A172 (cell line): ENCODE data around the gene DSC1. TPM values are rescaled to one million over a fixed set of nuclear protein-coding genes. Genes with fewer than 3 reads are reported as not detected.

Experiments
- DNase-seq: peaks from one replicate; pipeline ENCODE4 v3.0.0-alpha.2; 2015; ENCODE audit warnings: low spot score
- total RNA-seq: library from RNA; depleted of rRNA; stranded (reverse); fragments of >200 nt; shearing (Covaris generic); gene quantifications from 2 replicates; pipeline ENCODE4 v1.2.3, GENCODE V29; 2014; rRNA removed

Gene DSC1
- total RNA-seq, 1 experiment from 2014 or later: not detected

- no peak for DNase-seq
These were observed 59.2 kb downstream of the DSC1 start for GRCh38 chr18:31103423-31103822.

DNA sequence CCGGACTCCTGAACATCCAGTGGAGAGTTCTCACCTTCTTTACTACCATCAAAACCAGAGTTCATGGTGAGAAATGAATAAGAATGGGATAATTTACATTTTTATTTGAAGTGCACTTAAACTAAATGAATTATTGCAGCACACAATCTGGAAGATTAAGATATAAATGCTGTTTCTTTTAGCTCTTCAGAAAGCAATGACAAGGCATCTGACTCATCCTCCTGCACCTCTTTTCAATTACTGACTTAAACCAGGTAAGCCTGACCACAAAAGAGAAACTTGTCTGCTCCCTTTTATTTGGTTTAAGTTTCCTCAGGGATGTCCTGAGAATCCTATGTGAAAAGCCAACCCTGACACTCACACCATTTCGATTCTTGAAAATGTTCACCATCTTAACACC, 59.7 kb downstream of the DSC1 start:
- DNase-seq: no peak

- DNase-seq: no peak
These were observed 60.5 kb downstream of the DSC1 start, which contains the start of gene DSC2 for GRCh38 chr18:31102025-31102684. Gene DSC2 (minus strand): TSS chr18:31102421. CDS start chr18:31101971, 450 bp downstream.

- DNase-seq: no peak
These were observed 61.3 kb downstream of the DSC1 start for GRCh38 chr18:31101183-31102024.

GRCh38 chr18:31100436-31101182, 62.0 kb downstream of the DSC1 start:
- no peak for DNase-seq

DNA sequence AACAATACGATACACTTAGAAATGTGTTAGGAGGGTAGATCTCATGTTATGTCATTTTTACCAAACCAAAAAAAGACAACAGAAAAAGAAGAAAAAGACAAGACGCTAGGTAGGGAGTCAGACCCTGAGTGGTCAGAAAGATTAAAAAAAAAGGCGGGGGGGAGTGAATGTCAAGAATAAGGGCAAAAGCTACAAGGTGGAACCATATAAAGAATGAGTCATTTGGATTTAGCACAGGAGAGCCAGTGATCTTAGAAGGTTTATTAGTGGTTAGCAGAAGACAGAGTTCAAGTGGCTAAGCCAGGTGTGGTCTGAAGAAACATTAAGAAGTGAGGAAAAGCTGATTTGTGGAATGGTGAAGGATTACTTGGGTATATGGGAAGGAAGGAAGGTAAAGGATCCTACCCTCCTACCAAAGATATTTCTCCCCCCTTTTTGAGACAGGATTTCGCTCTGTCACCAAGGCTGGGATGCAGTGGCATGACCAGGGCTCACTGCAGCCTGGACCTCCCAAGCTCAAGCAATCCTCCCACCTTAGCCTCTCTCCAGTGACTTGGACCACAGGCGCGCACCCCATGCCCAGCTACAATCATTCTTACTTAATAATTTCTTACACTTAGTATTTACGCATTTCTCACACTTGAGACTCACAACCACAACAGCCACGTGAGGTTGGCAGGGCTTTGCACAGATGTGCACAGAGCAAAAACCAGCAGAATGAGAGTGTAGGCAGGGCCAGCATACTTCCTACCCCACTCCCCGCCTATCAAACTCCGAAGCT, 63.0 kb downstream of the DSC1 start:
- no peak for DNase-seq

DNA sequence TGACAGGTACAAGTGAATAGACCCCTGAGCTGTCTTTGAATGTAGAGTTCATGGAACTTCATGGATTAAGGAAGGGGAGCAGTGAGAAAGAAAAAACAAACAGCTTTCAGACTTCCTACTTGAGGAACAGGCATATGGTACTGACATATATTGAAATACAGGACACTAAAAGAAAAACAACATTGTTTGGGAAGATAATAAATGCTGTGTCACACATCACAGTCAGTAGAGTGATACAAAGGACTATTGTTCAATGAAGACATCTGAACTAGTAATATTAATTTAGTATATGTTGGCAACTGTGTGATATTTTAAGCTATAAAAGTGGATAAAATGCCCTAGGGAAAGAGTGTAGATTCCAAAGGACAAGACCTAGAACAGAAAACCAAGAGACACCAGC, 63.8 kb downstream of the DSC1 start:
- no peak for DNase-seq

GRCh38 chr18:31097666-31098065, 65.0 kb downstream of the DSC1 start:
- DNase-seq: no peak

DNA sequence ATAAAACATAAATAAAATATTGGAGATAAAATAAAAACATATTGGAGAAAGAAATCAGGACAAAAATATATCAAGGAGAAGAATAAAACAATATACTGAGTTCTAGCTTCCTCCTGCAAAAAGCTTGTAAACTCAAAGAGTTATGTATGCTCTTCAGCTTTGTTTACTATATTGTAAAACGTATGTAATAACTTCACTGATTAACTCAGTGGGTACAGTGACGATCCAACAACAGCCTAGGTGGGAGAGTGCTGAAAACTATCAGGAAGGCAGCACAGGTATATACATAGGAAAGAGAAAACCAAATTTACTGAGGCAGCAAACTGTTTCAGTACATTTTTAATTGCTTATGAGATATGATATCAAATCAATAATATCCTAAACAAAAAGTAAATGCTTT, 68.8 kb downstream of the DSC1 start:
- no peak for DNase-seq

DNA sequence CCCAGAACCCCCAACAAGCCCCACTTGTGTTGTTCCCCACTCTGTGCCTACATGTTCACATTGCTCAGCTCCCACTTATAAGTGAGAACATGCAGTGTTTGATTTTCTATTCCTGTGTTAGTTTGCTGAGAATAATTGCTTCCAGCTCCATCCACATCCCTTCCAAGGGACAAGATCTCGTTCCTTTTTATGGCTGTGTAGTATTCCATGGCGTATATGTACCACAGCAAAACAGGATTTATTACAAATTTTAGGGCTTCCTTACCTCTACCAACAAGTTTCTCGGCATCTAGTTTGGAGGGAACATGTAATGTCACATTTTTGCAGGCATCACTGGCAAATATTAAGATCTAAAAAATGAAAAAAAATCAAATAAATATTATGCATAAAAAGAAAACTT, 69.4 kb downstream of the DSC1 start:
- no peak for DNase-seq

DNA sequence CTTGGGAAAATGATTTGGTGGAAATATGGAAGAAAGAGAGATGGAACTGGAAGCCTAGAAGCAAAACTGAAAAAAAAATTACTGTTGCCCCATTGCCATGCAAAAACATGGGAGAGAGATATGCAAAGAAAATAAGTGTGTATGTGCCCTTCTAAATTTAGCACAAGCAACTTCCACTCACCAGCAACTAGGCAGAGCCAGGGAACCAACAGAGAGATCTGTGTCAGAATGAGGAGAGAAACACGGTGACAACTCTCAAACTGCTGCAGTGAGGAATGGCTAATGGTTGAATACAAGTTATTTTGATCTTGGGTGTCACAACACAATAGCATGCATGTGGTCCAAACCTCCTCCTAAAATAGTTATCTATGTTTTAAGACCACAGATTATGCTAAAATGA, 71.3 kb downstream of the DSC1 start:
- no peak for DNase-seq

GRCh38 chr18:31088532-31088931, 74.1 kb downstream of the DSC1 start:
- no peak for DNase-seq

DNA sequence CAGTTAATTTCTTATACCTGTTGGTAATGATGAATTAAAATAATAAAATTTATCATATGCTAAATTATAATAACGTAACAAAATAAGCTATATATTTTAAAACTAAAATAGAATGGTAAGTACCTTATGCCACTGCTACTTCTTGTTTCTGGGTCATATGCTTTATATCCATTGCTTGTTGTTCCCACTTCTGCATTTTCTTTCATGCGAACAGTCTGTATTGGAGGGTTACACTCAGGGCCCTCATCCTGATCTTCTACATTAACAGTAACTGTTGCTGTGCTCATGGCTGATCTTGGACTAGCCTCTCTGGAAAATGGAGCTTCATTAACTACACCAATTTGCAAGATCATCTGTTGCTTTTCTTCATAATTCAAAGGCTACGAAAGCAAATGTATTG, 82.7 kb downstream of the DSC1 start:
- DNase-seq: no peak

Other genes starting within 250 kb of the DSC1 start
- gene DSC3, start 120.1 kb downstream of the DSC1 start, total RNA-seq: not detected in 2 replicates
- gene DSC2, start 60.4 kb downstream of the DSC1 start, total RNA-seq: not detected in 2 replicates
- not detected in 2 replicates for gene DSG1, start 155.3 kb upstream of the DSC1 start, total RNA-seq
- not detected in 2 replicates for gene DSG4, start 213.9 kb upstream of the DSC1 start, total RNA-seq